Stimulated activated CD8-positive, alpha-beta memory T cell treated with anti-CD3 and anti-CD28 coated beads, Interleukin-12 subunit alpha, Interleukin-12 subunit beta, amount 100 ng/mL, for 4 hours (primary cell): Measurements from ENCODE around the gene PTPRN2.
"Not testable (repeated sequence)": the region's sequence is repeated elsewhere in the genome, so short reads cannot be mapped to it uniquely, and the experiment has no call there.

ENCODE experiments used
- DNase-seq: peaks from one replicate; pipeline ENCODE4 v3.0.0-alpha.2; 2020; ENCODE audit warnings: low read depth

The PTPRN2 gene

GRCh38 chr7:158385496-158386354, 201.9 kb downstream of the PTPRN2 start:
- not testable (repeated sequence) for DNase-seq

- DNase-seq, result no peak
Observed at GRCh38 chr7:158384746-158385145, 202.9 kb downstream of the PTPRN2 start.

DNA sequence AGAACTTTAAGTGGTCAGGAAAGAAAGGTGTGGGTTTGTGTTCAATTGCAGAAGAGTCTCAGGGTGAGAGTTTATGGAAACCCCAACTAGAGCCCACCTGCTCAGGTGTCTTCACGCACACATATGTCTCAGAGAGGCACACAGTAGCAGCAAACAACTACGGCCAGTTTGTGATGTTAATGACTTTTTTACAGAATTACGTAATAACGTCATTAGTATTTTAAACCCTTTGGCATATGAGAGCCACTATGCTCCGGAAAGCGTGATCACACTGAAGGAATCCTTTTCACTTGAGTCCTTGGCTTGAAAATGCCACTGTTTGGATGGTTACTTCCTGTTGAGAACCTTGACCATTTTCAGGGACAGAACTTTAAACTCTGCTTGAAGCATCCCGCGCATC, 204.0 kb downstream of the PTPRN2 start:
- DNase-seq, result no peak

- no peak for DNase-seq
Observed at GRCh38 chr7:158382363-158383254, 205.0 kb downstream of the PTPRN2 start.

GRCh38 chr7:158381956-158382355, 205.7 kb downstream of the PTPRN2 start:
- no peak for DNase-seq

DNA sequence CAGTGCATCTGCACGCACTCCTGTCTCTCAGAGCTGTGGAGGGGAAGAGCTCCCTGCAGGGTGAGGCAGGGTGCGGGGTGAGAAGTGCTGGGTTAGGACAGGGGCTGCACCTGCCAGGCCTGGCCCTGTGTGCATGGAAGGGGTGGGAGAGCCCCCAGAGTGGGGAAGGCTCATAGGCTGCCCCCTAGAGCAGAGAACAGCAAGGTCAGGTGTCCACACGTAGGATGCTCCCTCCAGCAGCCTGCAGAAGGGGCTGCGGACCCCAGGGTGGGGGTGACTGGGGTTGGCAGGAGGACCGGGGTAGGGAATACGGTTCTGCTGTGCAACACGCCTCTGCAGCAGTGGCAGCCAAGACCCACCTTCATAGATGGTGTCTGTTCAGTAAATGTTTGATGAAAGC, 208.6 kb downstream of the PTPRN2 start:
- no peak for DNase-seq

GRCh38 chr7:158377800-158378623, 209.6 kb downstream of the PTPRN2 start:
- no peak for DNase-seq

DNA sequence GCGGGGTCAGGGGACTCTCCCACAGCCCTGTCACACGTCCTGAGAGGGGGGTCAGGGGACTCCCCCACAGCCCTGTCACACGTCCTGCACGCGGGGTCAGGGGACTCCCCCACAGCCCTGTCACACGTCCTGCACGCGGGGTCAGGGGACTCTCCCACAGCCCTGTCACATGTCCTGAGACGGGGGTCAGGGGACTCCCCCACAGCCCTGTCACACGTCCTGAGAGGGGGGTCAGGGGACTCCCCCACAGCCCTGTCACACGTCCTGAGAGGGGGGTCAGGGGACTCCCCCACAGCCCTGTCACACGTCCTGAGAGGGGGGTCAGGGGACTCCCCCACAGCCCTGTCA, 210.8 kb downstream of the PTPRN2 start:
- DNase-seq, result not testable (repeated sequence)

DNA sequence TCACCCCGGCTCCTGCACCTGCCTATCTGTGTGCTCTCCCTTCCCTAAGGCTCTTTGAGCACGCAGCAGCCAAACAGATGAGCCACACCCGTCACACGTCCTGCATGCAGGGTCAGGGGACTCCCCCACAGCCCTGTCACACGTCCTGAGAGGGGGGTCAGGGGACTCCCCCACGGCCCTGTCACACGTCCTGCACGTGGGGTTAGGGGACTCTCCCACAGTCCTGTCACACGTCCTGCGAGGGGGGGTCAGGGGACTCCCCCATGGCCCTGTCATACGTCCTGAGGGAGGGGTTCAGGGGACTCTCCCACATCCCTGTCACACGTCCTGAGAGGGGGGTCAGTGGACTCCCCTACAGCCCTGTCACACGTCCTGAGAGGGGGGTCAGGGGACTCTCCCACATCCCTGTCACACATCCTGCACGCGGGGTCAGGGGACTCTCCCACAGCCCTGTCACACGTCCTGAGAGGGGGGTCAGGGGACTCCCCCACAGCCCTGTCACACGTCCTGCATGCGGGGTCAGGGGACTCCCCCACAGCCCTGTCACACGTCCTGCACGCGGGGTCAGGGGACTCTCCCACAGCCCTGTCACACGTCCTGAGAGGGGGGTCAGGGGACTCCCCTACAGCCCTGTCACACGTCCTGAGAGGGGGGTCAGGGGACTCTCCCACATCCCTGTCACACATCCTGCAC, 211.3 kb downstream of the PTPRN2 start:
- not testable (repeated sequence) for DNase-seq

GRCh38 chr7:158375034-158375433, 212.6 kb downstream of the PTPRN2 start:
- DNase-seq, result no peak

DNA sequence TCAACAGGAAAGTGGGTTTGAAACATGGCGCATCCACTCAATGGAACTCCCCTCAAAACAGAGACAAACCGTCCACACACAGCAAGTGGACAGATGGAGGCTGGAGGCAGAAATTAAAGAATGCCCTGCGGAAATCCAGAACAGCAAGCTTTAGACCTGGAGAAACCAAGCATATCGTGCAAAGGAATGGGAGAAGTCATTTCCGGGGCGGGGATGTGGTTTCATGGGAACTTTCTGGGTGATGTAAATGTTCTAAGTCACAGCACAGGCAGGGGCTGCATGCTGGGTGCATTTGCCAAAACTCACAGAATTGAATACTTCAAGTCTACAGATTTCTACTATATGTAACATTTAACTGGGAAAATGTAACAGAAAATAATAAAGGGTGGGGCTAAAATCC, 213.0 kb downstream of the PTPRN2 start:
- DNase-seq, result no peak

- no peak for DNase-seq
Observed at GRCh38 chr7:158374146-158374545, 213.5 kb downstream of the PTPRN2 start.

DNA sequence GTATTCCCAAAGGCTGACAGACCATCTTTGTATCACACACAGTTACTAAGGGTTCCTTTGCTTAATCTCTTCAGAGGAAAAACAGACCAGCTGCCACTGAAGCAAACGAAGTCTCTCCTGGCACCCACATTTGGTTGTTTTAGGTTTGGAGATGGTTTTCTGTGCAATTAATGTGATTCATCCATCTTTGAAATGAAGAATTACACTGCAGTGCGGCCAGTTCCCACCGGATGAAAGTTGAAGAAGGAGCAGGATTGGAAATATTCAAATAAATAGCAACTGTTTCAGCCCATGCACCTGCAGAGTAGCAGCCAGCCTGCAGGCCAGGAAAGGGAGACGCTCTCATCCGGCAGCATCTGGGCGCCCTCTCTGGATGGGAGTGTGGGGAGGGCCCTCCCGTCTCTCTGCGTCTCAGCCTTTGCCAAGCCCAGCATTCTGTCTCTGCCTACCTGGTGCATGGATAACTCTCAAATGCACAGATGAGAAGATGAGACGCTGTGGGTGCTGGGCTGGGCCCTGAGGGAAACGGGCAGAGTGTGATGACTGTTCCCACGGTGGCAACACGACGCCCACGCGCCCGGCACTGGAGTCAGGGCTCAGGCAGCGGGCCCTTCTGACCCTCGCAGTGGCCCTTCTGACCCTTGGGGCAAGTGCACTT, 214.0 kb downstream of the PTPRN2 start:
- DNase-seq, result no peak

GRCh38 chr7:158372400-158373342, 215.0 kb downstream of the PTPRN2 start:
- no peak for DNase-seq

GRCh38 chr7:158371856-158372255, 215.8 kb downstream of the PTPRN2 start:
- no peak for DNase-seq

- no peak for DNase-seq
Observed at GRCh38 chr7:158369866-158370265, 217.8 kb downstream of the PTPRN2 start.

DNA sequence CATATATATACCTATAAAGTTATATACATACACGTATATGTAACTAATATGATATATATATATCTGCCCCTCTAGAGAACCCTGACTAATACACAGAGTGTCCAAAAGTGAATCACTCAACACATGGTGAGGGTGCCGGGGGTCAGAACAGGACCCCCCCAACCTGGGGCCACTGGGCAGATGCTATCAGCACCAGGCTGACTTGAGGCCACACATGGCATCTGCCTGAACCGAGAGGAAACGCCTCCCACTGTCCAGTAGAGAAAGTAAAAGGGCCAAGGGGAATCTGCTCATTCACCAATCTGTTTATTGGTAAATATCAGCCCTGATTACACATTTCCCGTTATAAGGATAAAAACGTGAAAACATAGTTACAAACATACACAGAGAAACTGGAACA, 218.3 kb downstream of the PTPRN2 start:
- no peak for DNase-seq

DNA sequence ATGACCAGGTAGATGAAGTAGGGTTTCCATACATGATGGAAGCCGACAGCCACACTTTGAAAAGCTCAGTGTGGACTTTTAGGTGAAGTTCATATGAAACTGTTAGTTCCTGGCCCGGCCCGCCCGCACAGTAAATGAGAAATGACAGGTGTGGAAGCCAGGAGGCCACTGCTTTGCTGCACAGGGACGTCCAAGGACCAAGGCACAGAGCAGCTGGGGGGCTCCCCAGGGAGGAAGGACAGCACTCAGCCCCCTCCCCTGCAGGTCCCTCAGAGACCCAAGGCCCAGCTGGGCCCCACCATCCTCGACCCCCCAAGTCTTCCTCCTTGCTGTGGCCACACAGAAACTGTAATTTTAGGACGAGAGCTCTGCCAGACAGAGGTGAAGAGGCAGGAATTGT, 219.2 kb downstream of the PTPRN2 start:
- no peak for DNase-seq

DNA sequence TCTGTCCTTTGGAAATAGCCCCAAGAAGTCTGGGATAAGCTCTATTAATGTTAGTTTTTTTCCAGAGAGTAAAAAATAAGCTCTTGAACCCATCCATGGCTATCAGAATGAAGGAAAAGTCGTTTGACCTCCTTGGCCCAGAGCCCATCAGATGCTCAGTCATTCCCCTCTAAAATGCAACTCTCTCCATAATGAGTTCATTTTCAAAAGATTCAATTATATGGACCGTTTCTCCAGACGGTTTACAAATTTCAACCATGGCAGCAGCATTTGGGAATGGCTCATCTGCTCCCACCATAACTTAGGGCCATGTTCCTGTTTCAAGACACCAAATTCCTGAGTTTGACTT, 220.0 kb downstream of the PTPRN2 start:
- DNase-seq, result no peak
